ENCODE data around the gene UGT2B10. TPM values are rescaled to one million over a fixed set of nuclear protein-coding genes. Genes with fewer than 3 reads are reported as not detected.
"Not testable (repeated sequence)": the region's sequence is repeated elsewhere in the genome, so short reads cannot be mapped to it uniquely, and the experiment has no call there.

Gene UGT2B10
- total RNA-seq, 1 experiment from 2014 or later: 0.27 TPM

DNA sequence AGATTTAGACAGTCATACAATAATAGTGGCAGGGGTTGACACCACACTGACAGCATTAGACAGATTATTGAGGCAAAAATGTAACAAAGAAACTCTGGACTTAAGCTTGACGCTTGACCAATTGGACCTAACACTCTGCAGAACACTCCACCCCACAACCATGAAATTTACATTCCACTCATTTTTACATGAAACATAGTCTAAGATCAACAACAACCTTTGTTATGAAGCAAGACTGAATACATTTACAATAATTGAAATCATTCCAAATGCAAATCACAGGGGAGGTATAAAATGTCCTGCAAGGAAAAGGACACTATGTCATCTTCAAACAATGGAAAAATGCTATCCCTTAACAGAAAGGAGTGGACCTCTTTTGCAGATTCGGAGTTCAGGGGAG is 4.9 kb upstream of the UGT2B10 start:
- Histone ChIP-seq H4K20me1 (ENCODE audit: insufficient read depth) (no peaks in the 10 kb centered on the region), H3K79me2 (ENCODE audit: insufficient read depth, low read length) (no peaks in the 10 kb centered on the region), H3K4me3 (replicated peaks in 1 of 2; ENCODE audit: low read depth in 1 of 2, low read length in 2 of 2) (no peak overlapping the region), H3K9ac (ENCODE audit: low read length) (no peak overlapping the region), H3K4me1 (ENCODE audit: control insufficient read depth in 1 of 2, insufficient read depth in 2 of 2, low read length in 2 of 2) (no peaks in the 10 kb centered on the region), H3K4me2 (ENCODE audit: low read length) (no peak overlapping the region), H3K9me3 (ENCODE audit: control insufficient read depth in 1 of 2, insufficient read depth in 1 of 2, low read depth in 1 of 2, low read length in 2 of 2) (no peaks in the 10 kb centered on the region), H2AFZ (ENCODE audit: low read depth, low read length, poor library complexity, severe bottlenecking) (no peak overlapping the region), H3K9me2 (ENCODE audit: insufficient read depth) (no peaks in the 10 kb centered on the region), H3K27me3 (ENCODE audit: insufficient read depth, low read length) (no peaks in the 10 kb centered on the region), H3K27ac (ENCODE audit: low read depth, low read length) (no peak overlapping the region), H3K36me3 (ENCODE audit: control insufficient read depth in 1 of 2, insufficient read depth in 2 of 2, low read length in 2 of 2) (no peaks in the 10 kb centered on the region)
- RAD21 ChIA-PET (ENCODE audit: low non-redundant PET in 1 of 2, low total read pairs in 2 of 2, uncharacterized antibody in 2 of 2, unreplicated experiment in 2 of 2): no interaction called here
- no peak for TF ChIP-seq FOSL1 (IDR thresholded peaks at IDR 0.05; ENCODE audit: low read depth)
- TF ChIP-seq ZNF274 (IDR thresholded peaks at IDR 0.05; ENCODE audit: low read depth, low read length): no peak
- no peak for TF ChIP-seq SIN3A (IDR thresholded peaks at IDR 0.05; ENCODE audit: low read depth)
- TF ChIP-seq EZH2phosphoT487 (IDR thresholded peaks at IDR 0.05; ENCODE audit: borderline replicate concordance): no peak
- no peak for TF ChIP-seq YY1 (IDR thresholded peaks at IDR 0.05; ENCODE audit: extremely low read depth, insufficient replicate concordance, low read depth, low read length)
- no peak for TF ChIP-seq SP1 (IDR thresholded peaks at IDR 0.05; ENCODE audit: low read depth)
- no peak for TF ChIP-seq RAD21 (IDR thresholded peaks at IDR 0.05; ENCODE audit: low read depth)
- no peak for TF ChIP-seq EZH2 (IDR thresholded peaks at IDR 0.05)
- no peak for TF ChIP-seq ZFX (IDR thresholded peaks at IDR 0.05)
- no peak for TF ChIP-seq CBX3 (IDR thresholded peaks at IDR 0.05; ENCODE audit: low read depth)
- CTCF ChIA-PET: no interaction called here
- intact Hi-C loops (cut with micrococcal nuclease): no loop called here
- DNase-seq (ENCODE audit: low read depth, low spot score): no peak
- no peak for ATAC-seq
- no TSS peak for BruUV-seq (replicated peaks)
- POLR2A ChIA-PET: no interaction called here

DNA sequence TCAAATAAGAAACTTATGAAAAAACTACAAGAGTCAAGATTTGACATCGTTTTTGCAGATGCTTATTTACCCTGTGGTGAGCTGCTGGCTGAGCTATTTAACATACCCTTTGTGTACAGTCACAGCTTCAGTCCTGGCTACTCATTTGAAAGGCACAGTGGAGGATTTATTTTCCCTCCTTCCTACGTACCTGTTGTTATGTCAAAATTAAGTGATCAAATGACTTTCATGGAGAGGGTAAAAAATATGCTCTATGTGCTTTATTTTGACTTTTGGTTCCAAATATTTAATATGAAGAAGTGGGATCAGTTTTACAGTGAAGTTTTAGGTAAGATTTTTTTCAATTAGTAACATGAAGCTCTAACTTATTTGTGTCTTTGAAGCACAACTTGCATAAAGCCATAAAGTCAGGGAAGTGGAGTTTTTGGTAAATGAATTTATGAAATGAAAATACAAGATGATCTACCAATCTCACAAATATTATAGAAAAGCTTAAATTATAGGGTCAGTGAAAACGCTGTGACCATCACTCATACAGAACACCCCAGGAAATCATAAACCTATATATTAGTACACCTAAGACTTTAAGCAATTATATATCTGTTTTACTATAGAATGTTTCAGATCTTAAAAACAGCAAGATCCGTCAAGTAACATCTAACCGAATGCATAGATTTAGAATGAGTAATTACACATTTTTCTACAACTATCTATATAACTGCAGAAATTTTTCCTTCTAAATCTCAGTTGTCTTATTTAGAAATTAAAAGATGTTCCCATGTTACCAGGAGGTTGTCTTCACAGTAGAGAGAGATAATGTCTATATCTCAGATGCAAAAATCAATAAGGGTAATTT is 844 bp downstream of the UGT2B10 start:
- H2AFZ ChIP-seq (ENCODE audit: low read depth, low read length, poor library complexity, severe bottlenecking); POLR2A ChIA-PET; H3K9ac ChIP-seq (ENCODE audit: low read length); BruUV-seq (replicated peaks); H3K4me1 ChIP-seq (ENCODE audit: control insufficient read depth in 1 of 2, insufficient read depth in 2 of 2, low read length in 2 of 2); H3K27ac ChIP-seq (ENCODE audit: low read depth, low read length); H3K9me3 ChIP-seq (ENCODE audit: control insufficient read depth in 1 of 2, insufficient read depth in 1 of 2, low read depth in 1 of 2, low read length in 2 of 2); H3K4me2 ChIP-seq (ENCODE audit: low read length); H4K20me1 ChIP-seq (ENCODE audit: insufficient read depth); intact Hi-C loops (cut with micrococcal nuclease); H3K9me2 ChIP-seq (ENCODE audit: insufficient read depth); H3K4me3 ChIP-seq (replicated peaks in 1 of 2; ENCODE audit: low read depth in 1 of 2, low read length in 2 of 2); H3K27me3 ChIP-seq (ENCODE audit: insufficient read depth, low read length); ATAC-seq; CTCF ChIA-PET; H3K36me3 ChIP-seq (ENCODE audit: control insufficient read depth in 1 of 2, insufficient read depth in 2 of 2, low read length in 2 of 2); DNase-seq (ENCODE audit: low read depth, low spot score); RAD21 ChIA-PET (ENCODE audit: low non-redundant PET in 1 of 2, low total read pairs in 2 of 2, uncharacterized antibody in 2 of 2, unreplicated experiment in 2 of 2); H3K79me2 ChIP-seq (ENCODE audit: insufficient read depth, low read length): not testable (repeated sequence)

All from HCT116 (cell line).